Thyroid gland (tissue), 4 donors: ENCODE results near the gene HJV. TPM values are rescaled to one million over a fixed set of nuclear protein-coding genes. Genes with fewer than 3 reads are reported as not detected.
"Not testable (repeated sequence)": the region's sequence is repeated elsewhere in the genome, so short reads cannot be mapped to it uniquely, and the experiment has no call there.

Experiments
- DNase-seq, 2 donors: peaks; one replicate each; pipeline ENCODE4 v3.0.0-alpha.2; 2019
- H3K27ac ChIP-seq, 3 donors: fragments of 200-600 bp; sonication (generic); 1 replicate in 2 of 3; 2 replicates in 1 of 3; pipeline ENCODE4 v1.5.1; 2016 to 2019; ENCODE audit warnings: mild to moderate bottlenecking in 1 of 3, moderate library complexity in 1 of 3
- H3K27me3 ChIP-seq: fragments of 200-600 bp; sonication (generic); one replicate; pipeline ENCODE4 v1.5.1; 2019
- H3K36me3 ChIP-seq, 2 donors: fragments of 200-600 bp; sonication (generic); one replicate each; pipeline ENCODE4 v1.5.1; 2016 to 2019
- H3K4me1 ChIP-seq, 2 donors: fragments of 200-600 bp; sonication (generic); one replicate each; pipeline ENCODE4 v1.5.1; 2017 to 2019
- H3K4me3 ChIP-seq, 3 donors: fragments of 200-600 bp; sonication (generic); replicated peaks in 1 of 3; 1 replicate in 2 of 3; 2 replicates in 1 of 3; pipeline ENCODE4 v1.5.1; 2016; ENCODE audit warnings: mild to moderate bottlenecking in 1 of 3
- H3K9me3 ChIP-seq: fragments of 200-600 bp; sonication (generic); one replicate; pipeline ENCODE4 v1.5.1; 2017
- CTCF ChIP-seq, 6 experiments: fragments of 200-600 bp in 3 of 6; fragments of 450-650 bp in 3 of 6; sonication (generic) in 3 of 6; IDR thresholded peaks; one replicate each; pipeline ENCODE4 v1.5.1; 2016 to 2019; ENCODE audit warnings: antibody characterized with exemption in 6 of 6, mild to moderate bottlenecking in 2 of 6, inconsistent platforms in 1 of 6, moderate library complexity in 1 of 6
- POLR2A ChIP-seq, 2 donors: fragments of 450-650 bp; IDR thresholded peaks; one replicate each; pipeline ENCODE4 v1.6.1; 2017; ENCODE audit warnings: antibody characterized with exemption in 2 of 2, mild to moderate bottlenecking in 2 of 2, moderate library complexity in 1 of 2
- WGBS, 2 donors: methylation state at CpG; one replicate each; pipeline ENCODE4 v1.1.5; 2017; 5-methylcytosine and 5-hydroxymethylcytosine counted together
- intact Hi-C: fragments of 100-400 bp; cut with DNase I; formaldehyde crosslinking; loops from one replicate; pipeline ENCODE4 v1.15.1; 2023
- total RNA-seq, 4 donors: library from RNA; depleted of rRNA; stranded (reverse); fragments of >200 nt; gene quantifications; one replicate each; pipeline ENCODE4 v1.2.3, GENCODE V29; 2016

Gene HJV
- not detected for total RNA-seq

- no peak for DNase-seq
- TF ChIP-seq POLR2A (IDR thresholded peaks at IDR 0.05), result no peak
- no peak for TF ChIP-seq CTCF (IDR thresholded peaks at IDR 0.05)
- WGBS, 2 donors, result 67 to 70% methylated on average over 5 of the region's 5 CpGs
- peaks cover 0 to 5% of the 10 kb centered on the region in 2 donors for H3K4me1 ChIP-seq
- no peak within 1 kb of the TSS for H3K27ac ChIP-seq
- H3K4me3 ChIP-seq, result no peak within 1 kb of the TSS
- intact Hi-C loops, result no loop called here
- no peaks in the 10 kb centered on the region for H3K36me3 ChIP-seq
- H3K9me3 ChIP-seq, result no peaks in the 10 kb centered on the region
- H3K27me3 ChIP-seq, result peaks cover 6% of the 10 kb centered on the region
Observed at GRCh38 chr1:146021622-146022402, at the start of gene HJV. Gene HJV (minus strand): TSS chr1:146021735. CDS start chr1:146020231, 1,504 bp downstream.

GRCh38 chr1:146059148-146059547, 37.6 kb upstream of the HJV start:
- H3K9me3 ChIP-seq, H3K27ac ChIP-seq, H3K36me3 ChIP-seq, H3K4me3 ChIP-seq, intact Hi-C loops, H3K27me3 ChIP-seq, H3K4me1 ChIP-seq, DNase-seq: not testable (repeated sequence)
- 90 to 98% methylated on average over 3 to 4 of the region's 5 CpGs for WGBS, 2 donors

GRCh38 chr1:146051852-146052676, 30.5 kb upstream of the HJV start:
- H3K9me3 ChIP-seq, intact Hi-C loops, H3K36me3 ChIP-seq, H3K4me1 ChIP-seq, H3K27me3 ChIP-seq: not testable (repeated sequence)
- peak overlapping the region in 1 of 3 donors; percentile 26 for H3K4me3 ChIP-seq
- peak; percentile 87 to 88 for DNase-seq
- peak overlapping the region; percentile 66 to 96 (median 72) for H3K27ac ChIP-seq
- TF ChIP-seq POLR2A (IDR thresholded peaks at IDR 0.05), result peak in 1 of 2 donors; percentile 77
- WGBS, 2 donors, result 5% methylated on average over 33 to 34 of the region's 47 CpGs

GRCh38 chr1:146051452-146051851, 29.9 kb upstream of the HJV start:
- Histone ChIP-seq H3K27ac (peak overlapping the region; percentile 66 to 96 (median 72)), H3K9me3 (no peaks in the 10 kb centered on the region), H3K4me1 (no peaks in the 10 kb centered on the region), H3K4me3 (peak overlapping the region in 1 of 3 donors; percentile 26), H3K36me3 (no peaks in the 10 kb centered on the region), H3K27me3 (no peaks in the 10 kb centered on the region)
- WGBS, 2 donors, result 58 to 62% methylated on average over 15 of the region's 15 CpGs
- no peak for TF ChIP-seq POLR2A (IDR thresholded peaks at IDR 0.05)
- no peak for TF ChIP-seq CTCF (IDR thresholded peaks at IDR 0.05)
- DNase-seq, result no peak
- intact Hi-C loops, result no loop called here

GRCh38 chr1:146050652-146050963, 29.1 kb upstream of the HJV start:
- intact Hi-C loops, H3K27me3 ChIP-seq, DNase-seq, H3K36me3 ChIP-seq, H3K4me1 ChIP-seq, H3K9me3 ChIP-seq, H3K27ac ChIP-seq, H3K4me3 ChIP-seq: not testable (repeated sequence)
- WGBS, 2 donors, result 69 to 85% methylated on average over 3 of the region's 3 CpGs

- H3K4me1 ChIP-seq, H3K4me3 ChIP-seq, H3K9me3 ChIP-seq, DNase-seq, intact Hi-C loops, H3K36me3 ChIP-seq, H3K27ac ChIP-seq, H3K27me3 ChIP-seq: not testable (repeated sequence)
- 89 to 93% methylated on average over 12 of the region's 12 CpGs for WGBS, 2 donors
Observed at GRCh38 chr1:146049866-146050651, 28.5 kb upstream of the HJV start.
